ENCODE results near the gene MTERF4.

- TF ChIP-seq CTCF (IDR thresholded peaks at IDR 0.05) = no peak
- TF ChIP-seq POLR2A (IDR thresholded peaks at IDR 0.05) = no peak
- no peak for TF ChIP-seq EP300 (IDR thresholded peaks at IDR 0.05)
These were observed 37.9 kb downstream of the MTERF4 start for GRCh38 chr2:241064008-241064801.
